Fibroblast of lung (primary cell): ENCODE data around the gene VIPR2.

ENCODE experiments used
- EZH2 ChIP-seq: IDR thresholded peaks from 2 replicates; pipeline ENCODE4 v1.5.1; 2012; ENCODE audit warnings: low read length, control low read depth, mild to moderate bottlenecking; ENCODE audit errors: missing control alignments
- TF ChIP-seq, protein P1 (sequence below), 2 donors: IDR thresholded peaks in 1 of 2; conservative IDR thresholded peaks in 1 of 2; 1 replicate in 1 of 2; 2 replicates in 1 of 2; pipeline ENCODE4 v1.5.1; 2011 to 2012; ENCODE audit warnings: low read length in 2 of 2, control low read depth in 1 of 2, inconsistent platforms in 1 of 2, low read depth in 1 of 2, mild to moderate bottlenecking in 1 of 2

DNA sequence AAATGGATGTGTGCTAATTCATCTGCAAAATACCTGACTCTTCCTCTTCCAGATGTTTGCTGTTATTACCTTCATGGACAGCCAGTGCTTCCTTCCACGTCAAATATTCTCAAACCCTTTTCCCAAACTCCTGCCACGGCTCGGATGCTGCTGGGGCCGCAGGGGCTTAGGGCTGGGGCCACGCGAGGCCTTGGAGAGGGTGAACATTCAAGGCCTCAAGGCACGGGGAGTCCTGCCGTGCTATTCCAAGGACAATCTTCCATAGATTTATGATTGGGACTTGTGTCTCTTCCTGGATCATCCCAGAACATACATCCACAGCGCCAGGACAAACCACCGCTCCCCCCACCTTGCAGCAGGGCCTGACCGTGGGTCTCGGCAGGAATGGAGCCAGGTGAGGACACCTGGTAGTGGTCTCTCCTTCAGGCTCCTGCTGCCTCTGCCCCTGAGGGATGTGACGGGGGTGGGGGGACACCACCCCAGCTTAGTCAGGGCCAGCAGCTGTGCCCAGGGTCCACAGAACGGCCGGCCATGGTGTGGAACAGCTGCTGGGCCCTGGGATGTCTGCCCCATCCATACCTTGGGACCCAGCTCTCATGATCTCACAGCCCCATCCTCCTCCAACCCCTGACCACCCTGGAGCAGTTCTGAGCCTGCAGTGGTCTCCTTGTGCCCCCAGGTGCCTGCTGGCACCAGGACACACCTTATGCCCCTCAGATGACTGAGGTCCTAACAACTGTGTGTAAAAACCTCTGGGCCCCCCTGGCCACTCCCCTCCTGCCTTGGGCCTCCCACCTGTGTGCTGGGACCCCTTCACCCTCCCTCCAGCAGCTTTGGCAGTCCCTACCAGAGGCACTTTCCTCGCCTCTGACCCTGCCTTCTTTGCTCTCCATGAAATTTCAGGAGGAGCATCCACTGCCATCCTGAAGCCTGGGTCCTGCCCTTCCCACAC lies 16.7 kb downstream of the VIPR2 start:
- TF ChIP-seq, protein P1, sequence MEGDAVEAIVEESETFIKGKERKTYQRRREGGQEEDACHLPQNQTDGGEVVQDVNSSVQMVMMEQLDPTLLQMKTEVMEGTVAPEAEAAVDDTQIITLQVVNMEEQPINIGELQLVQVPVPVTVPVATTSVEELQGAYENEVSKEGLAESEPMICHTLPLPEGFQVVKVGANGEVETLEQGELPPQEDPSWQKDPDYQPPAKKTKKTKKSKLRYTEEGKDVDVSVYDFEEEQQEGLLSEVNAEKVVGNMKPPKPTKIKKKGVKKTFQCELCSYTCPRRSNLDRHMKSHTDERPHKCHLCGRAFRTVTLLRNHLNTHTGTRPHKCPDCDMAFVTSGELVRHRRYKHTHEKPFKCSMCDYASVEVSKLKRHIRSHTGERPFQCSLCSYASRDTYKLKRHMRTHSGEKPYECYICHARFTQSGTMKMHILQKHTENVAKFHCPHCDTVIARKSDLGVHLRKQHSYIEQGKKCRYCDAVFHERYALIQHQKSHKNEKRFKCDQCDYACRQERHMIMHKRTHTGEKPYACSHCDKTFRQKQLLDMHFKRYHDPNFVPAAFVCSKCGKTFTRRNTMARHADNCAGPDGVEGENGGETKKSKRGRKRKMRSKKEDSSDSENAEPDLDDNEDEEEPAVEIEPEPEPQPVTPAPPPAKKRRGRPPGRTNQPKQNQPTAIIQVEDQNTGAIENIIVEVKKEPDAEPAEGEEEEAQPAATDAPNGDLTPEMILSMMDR (conservative IDR thresholded peaks at IDR 0.05 in 1 of 2, IDR thresholded peaks at IDR 0.05 in 1 of 2; ENCODE audit: low read depth in 1 of 2, low read length in 2 of 2): no peak
- no peak for TF ChIP-seq EZH2
